HG03175 (cell line): ENCODE data around the gene MACROD2.

Source experiments
- ATAC-seq: cut with Tn5 transposase; IDR thresholded peaks from one replicate; pipeline ENCODE4 v1.9.1; 2021; ENCODE audit warnings: mild to moderate bottlenecking, moderate library complexity; ENCODE audit not compliant: unreplicated experiment

MACROD2 gene

GRCh38 chr20:14062171-14062570, 66.9 kb downstream of the MACROD2 start:
- no peak for ATAC-seq

- ATAC-seq = no peak
These were observed 67.5 kb downstream of the MACROD2 start for GRCh38 chr20:14062786-14063185.

GRCh38 chr20:14064333-14064732, 69.0 kb downstream of the MACROD2 start:
- ATAC-seq = no peak

GRCh38 chr20:14064921-14065320, 69.6 kb downstream of the MACROD2 start:
- ATAC-seq = no peak

- ATAC-seq = no peak
These were observed 70.5 kb downstream of the MACROD2 start for GRCh38 chr20:14065774-14066173.

GRCh38 chr20:14067603-14068002, 72.3 kb downstream of the MACROD2 start:
- no peak for ATAC-seq

- no peak for ATAC-seq
These were observed 74.5 kb downstream of the MACROD2 start for GRCh38 chr20:14069796-14070195.

- ATAC-seq = no peak
These were observed 98.3 kb downstream of the MACROD2 start for GRCh38 chr20:14093652-14094051.

GRCh38 chr20:14098261-14098660, 102.9 kb downstream of the MACROD2 start:
- ATAC-seq = no peak

- no peak for ATAC-seq
These were observed 118.1 kb downstream of the MACROD2 start for GRCh38 chr20:14113416-14113815.

- no peak for ATAC-seq
These were observed 118.9 kb downstream of the MACROD2 start for GRCh38 chr20:14114065-14114704.

GRCh38 chr20:14116037-14116436, 120.7 kb downstream of the MACROD2 start:
- ATAC-seq = no peak

GRCh38 chr20:14117768-14118167, 122.5 kb downstream of the MACROD2 start:
- no peak for ATAC-seq

- no peak for ATAC-seq
These were observed 131.5 kb downstream of the MACROD2 start for GRCh38 chr20:14126856-14127255.

- no peak for ATAC-seq
These were observed 132.4 kb downstream of the MACROD2 start for GRCh38 chr20:14127514-14128223.

- ATAC-seq = no peak
These were observed 138.7 kb downstream of the MACROD2 start for GRCh38 chr20:14134004-14134403.

GRCh38 chr20:14142171-14142570, 146.9 kb downstream of the MACROD2 start:
- ATAC-seq = no peak

- ATAC-seq = no peak
These were observed 147.8 kb downstream of the MACROD2 start for GRCh38 chr20:14142964-14143627.

- no peak for ATAC-seq
These were observed 152.7 kb downstream of the MACROD2 start for GRCh38 chr20:14148042-14148441.

GRCh38 chr20:14155361-14155760, 160.0 kb downstream of the MACROD2 start:
- ATAC-seq = no peak

GRCh38 chr20:14178528-14178927, 183.2 kb downstream of the MACROD2 start:
- ATAC-seq = no peak

- no peak for ATAC-seq
These were observed 183.6 kb downstream of the MACROD2 start for GRCh38 chr20:14178952-14179351.
